Heart left ventricle (tissue), 13 donors: ENCODE data around the gene COL8A2.

ENCODE experiments used
- POLR2A ChIP-seq, 2 donors: fragments of 450-650 bp; IDR thresholded peaks; one replicate each; pipeline ENCODE4 v1.6.1; 2017; ENCODE audit warnings: antibody characterized with exemption in 2 of 2, mild to moderate bottlenecking in 2 of 2, moderate library complexity in 2 of 2
- TF ChIP-seq, protein P1 (sequence below), 12 donors: fragments of 200-600 bp; sonication (generic) in 4 of 12; IDR thresholded peaks; one replicate each; pipeline versions ENCODE4 v1.5.0 to v1.8.0; 2018 to 2022; ENCODE audit warnings: antibody characterized with exemption in 12 of 12, mild to moderate bottlenecking in 5 of 12
- donor health status: ischemic (EF 13 %, LVEDD 7.1; RV severe dilation, severe dysfunction).
- donor health status: DM: no; HTN: yes; CAD: no.
- donor health status: DM: no; HTN: no; CAD: no.
- donor health status: ischemic (EF 25% LVEDD 6.9; RV normal size, moderate dysfunction).
- donor health status: ischemic (EF 25% LVEDD 5.7; RV mildly dilated, moderate dysfunction).
- donor health status: ischemic (EF 35%, LVEDD 5.7; RV mildly dilated, moderate dysfunction).
- donor health status: nonischemic (EF 11% LVEDD 7.7; RV severe dilation, severe dysfunction).
- donor health status: DM: yes; HTN: yes; CAD: no.
- donor health status: PGD.
- donor health status: ischemic (EF 29% LVEDD 5.4; RV normal size, mild dysfunction).
- donor health status: nonischemic (EF 23%, LVEDD 6.1; RV moderate dilation, normal function).

DNA sequence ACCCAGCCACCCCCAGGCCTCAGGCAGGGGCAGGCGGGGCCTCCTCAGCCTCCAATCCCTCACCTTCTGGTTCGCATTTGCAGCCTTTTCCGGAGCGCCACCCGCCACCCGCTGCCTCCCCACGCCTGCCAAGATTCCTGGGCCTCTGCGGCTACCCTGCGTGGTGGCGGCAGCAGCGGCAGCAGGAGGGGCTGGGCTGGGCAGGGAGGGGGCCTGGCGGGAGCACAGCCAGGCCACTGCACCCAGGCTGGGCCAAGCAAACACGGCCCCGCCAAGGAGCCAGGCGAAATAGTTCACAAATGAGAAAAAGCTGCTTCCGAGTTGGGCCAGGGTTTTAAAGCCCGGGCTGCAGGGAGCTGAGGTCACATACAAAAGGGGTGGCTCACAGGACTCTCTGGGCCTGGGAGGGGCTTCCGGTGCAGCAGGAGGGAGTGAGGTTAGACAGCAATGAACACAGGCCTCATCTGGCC lies 9.8 kb downstream of the COL8A2 start:
- TF ChIP-seq POLR2A (IDR thresholded peaks at IDR 0.05) = no peak
- TF ChIP-seq, protein P1, sequence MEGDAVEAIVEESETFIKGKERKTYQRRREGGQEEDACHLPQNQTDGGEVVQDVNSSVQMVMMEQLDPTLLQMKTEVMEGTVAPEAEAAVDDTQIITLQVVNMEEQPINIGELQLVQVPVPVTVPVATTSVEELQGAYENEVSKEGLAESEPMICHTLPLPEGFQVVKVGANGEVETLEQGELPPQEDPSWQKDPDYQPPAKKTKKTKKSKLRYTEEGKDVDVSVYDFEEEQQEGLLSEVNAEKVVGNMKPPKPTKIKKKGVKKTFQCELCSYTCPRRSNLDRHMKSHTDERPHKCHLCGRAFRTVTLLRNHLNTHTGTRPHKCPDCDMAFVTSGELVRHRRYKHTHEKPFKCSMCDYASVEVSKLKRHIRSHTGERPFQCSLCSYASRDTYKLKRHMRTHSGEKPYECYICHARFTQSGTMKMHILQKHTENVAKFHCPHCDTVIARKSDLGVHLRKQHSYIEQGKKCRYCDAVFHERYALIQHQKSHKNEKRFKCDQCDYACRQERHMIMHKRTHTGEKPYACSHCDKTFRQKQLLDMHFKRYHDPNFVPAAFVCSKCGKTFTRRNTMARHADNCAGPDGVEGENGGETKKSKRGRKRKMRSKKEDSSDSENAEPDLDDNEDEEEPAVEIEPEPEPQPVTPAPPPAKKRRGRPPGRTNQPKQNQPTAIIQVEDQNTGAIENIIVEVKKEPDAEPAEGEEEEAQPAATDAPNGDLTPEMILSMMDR (IDR thresholded peaks at IDR 0.05) = no peak
